ENCODE data around the gene ARID1A. TPM values are rescaled to one million over a fixed set of nuclear protein-coding genes. Genes with fewer than 3 reads are reported as not detected.
A peak's percentile ranks its signal among the peaks of the same experiment; 100 is the strongest.

ARID1A gene
- total RNA-seq, 2 experiments from 2014 or later, result 55.2 to 123 TPM

- H3K9me2 ChIP-seq (ENCODE audit: insufficient read depth, low read length), result no peaks in the 10 kb centered on the region
- H4K20me1 ChIP-seq (ENCODE audit: insufficient read depth, low read length), result no peaks in the 10 kb centered on the region
- intact Hi-C loops (cut with micrococcal nuclease; ENCODE audit: unreplicated experiment), result loop anchor here (1.0 to 2.0 kb wide), 6 partner anchors 43 to 289 kb away; no protein-coding TSS in a partner anchor
- peak overlapping the region; percentile 84 for H3K4me2 ChIP-seq (ENCODE audit: low read length)
- CTCF ChIA-PET (ENCODE audit: unreplicated experiment), result interaction anchor here (0.5 to 2.3 kb wide), 3 partner anchors 32 to 188 kb away, joined by 3 to 12 read pairs (median 9); no protein-coding TSS in a partner anchor
- H3K4me1 ChIP-seq (ENCODE audit: insufficient read depth, low read length, poor library complexity, severe bottlenecking), result peaks cover 59% of the 10 kb centered on the region
- no peak for DNase-seq (ENCODE audit: low spot score)
- no peak overlapping the region for H3K4me3 ChIP-seq (ENCODE audit: low read depth, low read length, poor library complexity, severe bottlenecking)
- no TSS peak for BruUV-seq (replicated peaks)
- no peak overlapping the region for H2AFZ ChIP-seq (ENCODE audit: low read length)
- no peak overlapping the region for H3K27ac ChIP-seq (ENCODE audit: low read depth, low read length, poor library complexity, severe bottlenecking)
- H3K9me3 ChIP-seq (ENCODE audit: low read length), result no peaks in the 10 kb centered on the region
- 0 out of 2 replicates have a peak, but pooled peaks cover 2% of the 10 kb centered on the region for H3K36me3 ChIP-seq (ENCODE audit: insufficient read depth, low read length)
- POLR2A ChIA-PET, result interaction anchor here (1.0 to 5.1 kb wide), 5 partner anchors 31 to 188 kb away, joined by 4 to 36 read pairs (median 5); no protein-coding TSS in a partner anchor
- H3K79me2 ChIP-seq (ENCODE audit: insufficient read depth, low read depth, low read length), result no peaks in the 10 kb centered on the region
- TF ChIP-seq EZH2phosphoT487 (IDR thresholded peaks at IDR 0.05; ENCODE audit: borderline replicate concordance, low read depth, low read length) (no peak), CTCF (conservative IDR thresholded peaks at IDR 0.05; ENCODE audit: low read length) (no peak)
Observed at GRCh38 chr1:26789612-26789865, 93.7 kb downstream of the ARID1A start.

DNA sequence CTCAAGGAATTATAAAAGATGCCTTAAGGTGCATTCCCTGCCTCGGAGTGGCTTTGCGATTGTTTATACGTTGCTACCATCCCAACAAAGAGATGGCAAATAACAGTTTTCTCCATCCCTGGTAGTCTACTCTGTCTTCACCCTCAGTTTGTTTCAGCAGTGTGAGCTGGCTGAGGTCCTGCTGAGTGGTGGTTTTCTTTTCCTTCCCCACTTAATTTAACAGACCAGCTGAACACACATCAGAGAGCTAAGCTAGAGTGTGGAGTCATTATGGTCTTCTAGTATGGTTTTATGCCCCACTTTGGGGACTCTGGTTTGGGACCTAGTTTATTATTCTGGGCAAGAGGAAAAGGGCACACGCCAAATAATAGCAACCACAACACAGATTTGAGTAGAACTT lies 94.1 kb downstream of the ARID1A start:
- no peak overlapping the region for H3K4me3 ChIP-seq (ENCODE audit: low read depth, low read length, poor library complexity, severe bottlenecking)
- no peaks in the 10 kb centered on the region for H3K9me2 ChIP-seq (ENCODE audit: insufficient read depth, low read length)
- H3K27ac ChIP-seq (ENCODE audit: low read depth, low read length, poor library complexity, severe bottlenecking), result no peak overlapping the region
- H3K79me2 ChIP-seq (ENCODE audit: insufficient read depth, low read depth, low read length), result no peaks in the 10 kb centered on the region
- TF ChIP-seq CTCF (conservative IDR thresholded peaks at IDR 0.05; ENCODE audit: low read length) (no peak), EZH2phosphoT487 (IDR thresholded peaks at IDR 0.05; ENCODE audit: borderline replicate concordance, low read depth, low read length) (no peak)
- CTCF ChIA-PET (ENCODE audit: unreplicated experiment), result interaction anchor here (0.5 to 2.3 kb wide), 4 partner anchors 31 to 188 kb away, joined by 3 to 12 read pairs (median 6); no protein-coding TSS in a partner anchor
- no peak overlapping the region for H2AFZ ChIP-seq (ENCODE audit: low read length)
- H3K4me2 ChIP-seq (ENCODE audit: low read length), result peak overlapping the region; percentile 84; the same call in 1 of the 2 replicates
- intact Hi-C loops (cut with micrococcal nuclease; ENCODE audit: unreplicated experiment), result loop anchor here (1.0 to 2.0 kb wide), 6 partner anchors 43 to 289 kb away; no protein-coding TSS in a partner anchor
- peaks cover 6% of the 10 kb centered on the region; the same call in 1 of the 2 replicates for H3K36me3 ChIP-seq (ENCODE audit: insufficient read depth, low read length)
- no peak for DNase-seq (ENCODE audit: low spot score)
- BruUV-seq (replicated peaks), result no TSS peak
- H3K4me1 ChIP-seq (ENCODE audit: insufficient read depth, low read length, poor library complexity, severe bottlenecking), result peaks cover 59% of the 10 kb centered on the region
- no peaks in the 10 kb centered on the region for H4K20me1 ChIP-seq (ENCODE audit: insufficient read depth, low read length)
- no peaks in the 10 kb centered on the region for H3K9me3 ChIP-seq (ENCODE audit: low read length)
- POLR2A ChIA-PET, result interaction anchor here (1.0 to 5.1 kb wide), 4 partner anchors 31 to 188 kb away, joined by 5 to 36 read pairs (median 7); no protein-coding TSS in a partner anchor

DNA sequence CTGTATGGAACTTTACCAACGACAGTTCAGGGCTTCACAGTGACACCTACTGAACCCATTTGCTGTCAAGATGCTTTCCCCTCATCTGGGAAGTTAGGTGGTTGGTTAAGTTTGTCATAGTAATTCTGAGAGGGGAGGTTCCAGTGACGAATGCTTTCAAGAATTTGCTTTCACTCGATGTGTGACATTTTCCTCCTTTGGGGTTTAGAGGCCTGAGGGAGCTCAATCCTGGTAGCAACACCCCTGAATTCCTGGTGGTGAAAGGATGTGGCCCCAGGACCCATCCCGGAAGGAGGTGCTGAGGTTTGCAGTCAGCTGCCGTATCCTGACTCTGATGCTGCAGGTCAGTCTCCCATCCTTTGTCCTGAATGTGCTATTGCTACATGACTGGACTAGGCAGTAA lies 94.7 kb downstream of the ARID1A start:
- H3K9me3 ChIP-seq (ENCODE audit: low read length), result no peaks in the 10 kb centered on the region
- intact Hi-C loops (cut with micrococcal nuclease; ENCODE audit: unreplicated experiment), result no loop called here
- no peak overlapping the region for H2AFZ ChIP-seq (ENCODE audit: low read length)
- peaks cover 10% of the 10 kb centered on the region; the same call in 1 of the 2 replicates for H3K36me3 ChIP-seq (ENCODE audit: insufficient read depth, low read length)
- no TSS peak for BruUV-seq (replicated peaks)
- DNase-seq (ENCODE audit: low spot score), result no peak
- TF ChIP-seq EZH2phosphoT487 (IDR thresholded peaks at IDR 0.05; ENCODE audit: borderline replicate concordance, low read depth, low read length) (no peak), CTCF (conservative IDR thresholded peaks at IDR 0.05; ENCODE audit: low read length) (no peak)
- no peak overlapping the region for H3K27ac ChIP-seq (ENCODE audit: low read depth, low read length, poor library complexity, severe bottlenecking)
- H4K20me1 ChIP-seq (ENCODE audit: insufficient read depth, low read length), result no peaks in the 10 kb centered on the region
- H3K79me2 ChIP-seq (ENCODE audit: insufficient read depth, low read depth, low read length), result no peaks in the 10 kb centered on the region
- ChIA-PET POLR2A (interaction anchor here (0.6 to 5.1 kb wide), 6 partner anchors 10 to 191 kb away, joined by 3 to 36 read pairs (median 4); no protein-coding TSS in a partner anchor), CTCF (ENCODE audit: unreplicated experiment) (interaction anchor here (1.0 to 2.3 kb wide), 3 partner anchors 113 to 189 kb away, joined by 3 to 12 read pairs (median 9); no protein-coding TSS in a partner anchor)
- H3K4me1 ChIP-seq (ENCODE audit: insufficient read depth, low read length, poor library complexity, severe bottlenecking), result peaks cover 54% of the 10 kb centered on the region
- H3K4me3 ChIP-seq (ENCODE audit: low read depth, low read length, poor library complexity, severe bottlenecking), result no peak overlapping the region
- H3K9me2 ChIP-seq (ENCODE audit: insufficient read depth, low read length), result no peaks in the 10 kb centered on the region
- no peak overlapping the region for H3K4me2 ChIP-seq (ENCODE audit: low read length)

Data from OCI-LY7 (cell line).